GM19351 (cell line): ENCODE measurements around the gene MAEA.
"Not testable (repeated sequence)": the region's sequence is repeated elsewhere in the genome, so short reads cannot be mapped to it uniquely, and the experiment has no call there.

Source experiments
- ATAC-seq: cut with Tn5 transposase; IDR thresholded peaks from one replicate; pipeline ENCODE4 v1.9.1; 2021; ENCODE audit warnings: mild to moderate bottlenecking, moderate library complexity; ENCODE audit not compliant: unreplicated experiment

Gene MAEA

DNA sequence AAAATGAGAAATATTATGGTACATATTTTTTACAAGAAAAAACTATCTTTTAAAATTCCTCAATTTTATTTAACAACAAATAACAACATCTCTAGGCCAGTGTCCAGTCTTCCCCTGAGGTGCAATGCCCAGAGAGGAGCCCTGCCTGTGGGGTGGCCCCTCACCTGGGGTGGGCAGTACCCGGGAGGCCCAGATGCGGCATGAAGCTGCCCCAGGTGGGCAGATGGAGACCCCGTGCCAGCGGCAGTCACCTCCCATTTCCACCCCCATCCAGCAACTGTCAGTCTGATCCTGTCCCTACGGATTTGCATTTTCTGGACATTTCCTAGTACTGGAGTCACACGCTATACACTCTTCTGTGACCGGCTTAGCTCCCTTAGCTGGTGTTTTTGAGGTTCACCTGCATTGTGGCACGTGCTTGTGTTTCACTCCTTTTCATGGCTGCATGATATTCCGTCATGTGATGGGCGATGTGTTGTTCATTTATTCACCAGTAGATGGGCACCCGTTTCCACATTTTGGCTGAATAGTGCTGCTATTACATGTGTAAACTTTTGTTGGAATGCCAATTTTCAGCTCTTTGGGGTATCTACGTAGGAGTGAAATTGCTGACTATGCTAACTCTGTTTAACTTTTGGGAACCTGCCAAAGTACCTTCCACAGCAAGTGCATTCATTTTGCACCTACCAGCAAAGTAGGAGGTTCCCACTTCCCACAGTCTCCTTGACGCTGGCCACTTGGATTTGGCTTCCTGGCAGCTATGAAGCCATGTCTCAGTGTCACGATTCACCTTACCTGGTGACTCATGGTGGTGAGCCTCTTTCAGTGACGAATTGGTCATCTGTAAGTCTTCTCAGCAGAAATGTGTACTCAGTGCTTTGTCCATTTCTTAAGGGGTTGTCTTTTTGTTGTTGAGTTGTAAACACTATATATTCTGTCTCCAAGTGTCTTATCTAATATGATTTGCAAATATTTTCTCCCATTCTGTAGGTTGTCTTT lies 11.7 kb upstream of the MAEA start:
- ATAC-seq: no peak

DNA sequence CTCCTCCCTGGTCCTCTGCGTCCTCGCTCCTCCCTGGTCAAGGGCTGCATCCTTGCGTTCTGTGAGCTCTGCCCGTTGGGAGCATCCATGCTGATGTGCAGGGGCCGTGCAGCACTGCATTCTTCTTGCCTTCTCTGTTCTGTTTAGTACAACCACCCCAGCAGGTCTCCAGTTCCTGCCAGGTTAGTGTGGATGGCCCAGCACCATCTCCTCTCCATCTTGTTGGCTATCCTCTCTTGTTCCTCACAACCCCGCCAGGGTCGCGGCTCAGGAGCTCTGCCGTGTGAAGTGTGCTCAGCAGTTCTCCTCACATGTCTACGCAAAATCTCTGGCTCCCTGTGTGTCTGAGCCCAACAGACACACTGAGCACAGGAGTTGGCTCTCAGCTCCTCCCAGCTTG lies 10.4 kb upstream of the MAEA start:
- no peak for ATAC-seq

DNA sequence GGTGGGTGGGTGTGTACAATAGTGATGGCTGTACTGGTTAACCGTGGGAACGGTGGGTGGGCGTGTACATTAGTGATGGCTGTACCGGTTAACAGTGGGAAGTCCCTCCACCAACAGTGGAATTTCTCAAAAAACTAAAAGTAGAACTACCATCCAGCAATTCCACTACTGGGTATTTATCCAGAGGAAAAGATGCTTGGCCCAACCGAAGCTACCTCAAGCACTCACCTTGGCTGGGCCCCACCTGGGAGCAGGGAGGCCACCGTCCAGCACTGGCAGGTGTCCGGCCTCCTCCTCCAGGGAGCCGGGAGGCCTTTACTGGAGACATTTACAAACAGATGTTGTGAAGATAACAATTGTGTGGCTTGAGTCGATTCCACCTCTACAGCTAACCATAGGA lies 6.0 kb upstream of the MAEA start:
- ATAC-seq: no peak

DNA sequence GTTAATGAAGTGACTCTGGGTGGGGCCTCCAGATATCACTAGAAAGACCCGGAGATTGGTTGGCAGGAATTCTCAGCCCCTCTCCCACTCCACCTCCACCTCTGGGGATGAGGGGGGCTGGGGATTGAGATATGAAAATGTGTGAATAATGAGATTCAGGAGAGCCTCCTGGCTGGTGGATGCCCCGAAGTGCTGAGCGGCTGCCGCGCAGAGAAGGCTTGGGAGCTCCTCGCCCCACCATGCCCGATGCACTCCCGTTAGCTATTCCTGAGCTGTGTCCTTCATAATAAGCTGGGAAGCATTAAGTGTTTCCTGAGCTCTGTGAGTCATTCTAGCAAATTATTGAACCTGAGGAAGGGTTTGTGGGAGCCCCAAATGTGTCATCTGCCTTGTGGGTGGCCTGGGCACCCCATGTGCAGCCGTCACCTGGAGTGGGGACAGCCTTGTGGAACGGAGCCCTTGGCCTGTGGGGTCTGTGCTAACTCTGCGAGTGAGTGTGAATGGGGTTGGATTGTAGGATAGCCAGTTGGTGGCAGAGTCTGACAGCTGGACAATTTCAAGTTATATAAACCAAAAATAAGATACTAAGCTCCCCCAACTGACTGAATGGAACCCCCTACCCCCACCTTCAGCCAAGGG lies 4.4 kb upstream of the MAEA start:
- ATAC-seq: no peak

- no peak for ATAC-seq
Measured at GRCh38 chr4:1285790-1286553, 3.7 kb upstream of the MAEA start.

DNA sequence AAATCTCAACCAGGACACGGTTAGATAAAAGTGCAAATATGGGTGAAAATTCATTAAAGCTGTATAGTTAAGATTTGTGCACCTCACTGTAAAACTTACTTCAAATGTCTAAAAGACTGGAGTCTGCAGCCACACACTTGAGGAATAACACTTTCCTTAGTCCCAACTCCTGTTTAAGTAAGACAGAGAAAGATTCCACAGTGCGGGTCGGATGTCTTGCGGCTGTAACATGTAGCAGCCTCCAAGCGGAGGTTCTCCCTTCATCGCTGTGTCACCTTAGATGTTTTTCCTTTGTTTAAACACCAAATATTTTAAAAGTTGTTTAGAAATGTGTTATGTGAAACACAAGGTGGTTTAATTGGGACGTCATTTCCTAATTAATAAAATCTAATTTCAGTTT lies 905 bp upstream of the MAEA start:
- ATAC-seq: no peak

DNA sequence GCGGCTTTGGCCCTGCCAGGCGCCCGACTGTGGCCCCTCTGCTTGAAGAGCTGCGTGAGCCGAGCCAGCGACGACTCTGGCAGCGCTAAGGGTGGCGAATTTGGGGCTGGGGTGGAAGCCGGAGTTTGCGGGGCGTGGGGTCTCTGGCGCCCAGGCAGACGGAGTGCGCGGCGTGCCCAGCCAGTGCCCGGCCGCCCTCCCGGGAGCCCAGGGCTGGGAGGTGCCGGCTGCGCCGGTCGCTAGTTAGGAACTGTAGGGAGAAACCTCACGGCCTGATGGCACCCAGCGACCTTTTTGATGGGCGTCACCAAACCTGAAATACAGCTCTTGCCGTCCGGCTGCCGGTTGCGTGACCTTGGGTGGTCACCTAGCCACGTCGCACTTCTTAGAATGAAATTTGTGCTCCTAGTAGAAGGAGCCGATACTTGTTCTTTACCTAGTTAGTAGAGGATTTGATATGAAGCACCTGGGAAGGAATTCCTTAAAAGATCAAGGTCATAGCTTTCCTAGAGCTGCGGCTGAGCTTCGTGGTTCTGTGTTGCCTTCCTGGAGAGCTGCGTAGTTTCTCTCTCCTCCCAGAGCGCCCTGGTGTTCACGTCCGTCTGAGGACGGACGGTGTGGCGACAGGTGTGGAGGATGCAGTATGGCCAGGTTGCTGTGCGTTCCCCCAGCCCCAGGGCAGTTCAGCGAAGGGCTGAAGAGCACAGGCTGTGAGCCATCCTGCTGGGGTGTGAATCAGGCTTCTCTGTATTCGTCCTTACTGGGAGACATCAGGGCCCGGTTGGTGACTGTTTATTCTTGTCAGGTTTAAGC lies 680 bp downstream of the MAEA start:
- no peak for ATAC-seq

DNA sequence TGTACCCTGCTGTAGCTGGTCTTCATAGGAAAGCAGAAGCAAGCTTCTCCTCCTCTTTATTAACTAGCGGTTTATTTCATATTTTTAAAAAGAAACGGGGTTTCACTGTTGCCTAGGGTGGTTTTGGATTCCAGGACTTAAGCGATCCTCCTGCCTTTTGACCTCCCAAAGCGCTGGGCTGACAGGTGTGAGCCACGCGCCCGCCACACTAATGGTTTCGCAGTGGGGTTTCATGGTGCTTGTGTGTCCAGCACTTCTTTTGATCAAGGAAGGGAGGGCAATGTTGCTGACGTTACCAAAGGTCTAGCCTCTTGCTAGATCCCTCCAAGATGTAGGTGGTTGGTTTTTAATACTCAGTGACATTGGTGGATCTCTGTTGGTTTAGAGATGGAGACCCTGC lies 1.4 kb downstream of the MAEA start:
- no peak for ATAC-seq

DNA sequence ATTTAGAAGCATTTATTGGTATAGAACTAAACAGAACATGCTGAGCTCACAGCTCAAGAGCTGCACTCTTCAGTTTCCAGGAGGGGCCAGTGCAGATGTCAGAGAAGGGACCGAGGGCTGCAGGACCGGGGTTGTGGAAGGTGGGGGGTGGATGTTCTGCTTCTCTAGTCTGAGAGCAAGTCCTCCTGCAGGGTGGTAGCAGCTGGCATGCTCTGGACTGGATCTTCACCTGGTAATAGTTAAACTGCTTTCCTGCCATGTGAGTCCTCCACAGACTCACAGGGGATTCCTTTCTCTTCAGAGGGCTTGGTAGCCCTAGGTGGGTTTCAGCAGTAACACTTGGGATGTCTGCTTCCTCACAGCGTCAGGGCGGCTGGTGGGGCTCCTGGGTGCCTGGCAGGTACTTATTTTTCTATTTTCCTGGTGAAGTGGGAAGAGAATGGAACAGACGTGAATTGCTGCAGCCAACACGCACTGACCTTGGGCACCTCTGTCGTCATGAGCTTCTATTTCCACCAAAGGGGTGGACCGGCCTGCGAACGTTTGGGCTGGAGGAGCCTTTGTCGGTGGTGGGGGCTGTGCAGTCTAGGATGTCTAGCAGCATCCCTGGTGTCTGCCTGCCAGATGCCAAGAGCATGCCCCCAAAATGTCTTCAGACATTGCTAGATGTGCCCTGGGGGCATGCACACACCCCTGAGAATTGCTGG lies 2.5 kb downstream of the MAEA start:
- ATAC-seq: no peak

- not testable (repeated sequence) for ATAC-seq
Measured at GRCh38 chr4:1292703-1293011, 3.0 kb downstream of the MAEA start.

DNA sequence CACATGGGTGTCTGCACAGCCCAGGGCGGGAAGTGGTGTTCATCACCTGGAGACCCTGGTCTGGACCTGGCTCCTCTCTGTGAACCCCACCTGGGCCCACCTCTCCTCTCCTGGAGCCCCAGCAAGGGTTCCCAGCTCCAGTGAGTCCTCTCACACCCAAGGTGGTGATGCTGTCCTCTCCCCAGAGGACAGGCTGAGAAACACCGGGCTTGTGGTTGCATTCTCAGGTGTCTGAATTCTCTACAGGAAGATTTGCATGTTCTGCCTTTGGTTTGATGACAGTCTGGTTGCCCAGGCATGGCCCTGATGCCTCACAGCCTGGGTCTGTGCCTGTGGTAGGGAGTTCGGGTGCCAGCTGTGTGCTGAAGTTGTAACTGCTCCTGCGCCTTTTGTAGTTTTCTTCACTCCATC lies 3.8 kb downstream of the MAEA start:
- ATAC-seq: no peak

DNA sequence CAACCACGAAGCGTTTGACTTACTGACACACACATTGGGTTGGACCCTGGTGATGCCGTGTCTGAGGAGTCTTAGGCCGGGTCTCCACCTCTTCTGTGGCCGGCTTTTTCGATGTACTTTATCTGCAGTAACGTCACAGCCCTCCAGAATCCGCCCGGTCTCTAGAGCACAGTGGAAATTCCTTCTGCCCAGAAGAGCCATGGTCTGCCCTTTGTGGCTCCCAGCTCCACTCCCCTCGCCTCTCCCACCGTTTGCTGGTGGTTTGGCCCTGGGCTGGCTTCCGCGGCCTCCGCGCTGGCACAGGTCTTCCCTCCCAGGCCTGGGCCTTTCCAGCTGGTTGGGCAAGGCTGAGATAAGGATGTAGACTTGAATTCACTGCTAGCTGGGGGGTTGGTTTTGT lies 4.3 kb downstream of the MAEA start:
- no peak for ATAC-seq

GRCh38 chr4:1294424-1294823 lies 4.7 kb downstream of the MAEA start:
- ATAC-seq: no peak

GRCh38 chr4:1294891-1295290 lies 5.2 kb downstream of the MAEA start:
- no peak for ATAC-seq

DNA sequence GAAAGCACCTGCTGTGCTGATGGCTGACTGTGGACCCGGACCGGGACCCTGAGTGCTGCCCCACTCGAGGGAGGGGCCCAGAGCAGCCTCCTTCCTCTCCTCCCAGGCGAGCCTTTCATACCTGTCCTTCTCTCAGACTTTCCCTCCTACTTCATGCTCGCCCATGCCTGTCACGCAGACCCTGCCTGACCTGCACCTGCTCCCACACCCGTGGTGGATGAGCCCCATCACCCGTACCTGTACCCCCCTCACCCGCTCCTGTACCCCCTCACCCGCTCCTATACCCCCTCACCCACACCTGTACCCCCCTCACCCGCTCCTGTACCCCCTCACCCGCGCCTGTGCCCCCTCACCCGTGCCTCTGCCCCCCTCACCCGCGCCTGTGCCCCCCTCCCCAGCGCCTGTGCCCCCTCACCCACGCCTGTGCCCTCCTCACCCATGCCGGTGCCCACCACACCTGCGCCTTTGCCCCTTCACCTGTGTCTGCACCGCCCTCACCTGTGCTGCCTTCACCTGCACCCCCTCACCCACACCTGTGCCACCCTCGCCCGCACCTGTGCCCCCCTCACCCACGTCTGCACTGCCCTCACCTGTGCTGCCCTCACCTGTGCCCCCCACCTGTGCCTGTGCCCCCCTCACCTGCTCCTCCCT lies 5.8 kb downstream of the MAEA start:
- no peak for ATAC-seq

- ATAC-seq: no peak
Measured at GRCh38 chr4:1296324-1297022, 6.8 kb downstream of the MAEA start.

- no peak for ATAC-seq
Measured at GRCh38 chr4:1297023-1297395, 7.3 kb downstream of the MAEA start.

GRCh38 chr4:1297456-1298325 lies 8.0 kb downstream of the MAEA start:
- ATAC-seq: no peak
